Measurements from ENCODE around the gene MTCL3.

The MTCL3 gene

GRCh38 chr6:127481628-127482027, 37.5 kb downstream of the MTCL3 start:
- no peak for DNase-seq (ENCODE audit: low spot score)
- H3K27ac ChIP-seq (ENCODE audit: low read depth, low read length, poor library complexity, severe bottlenecking): no peak overlapping the region
- peaks cover 50% of the 10 kb centered on the region for H3K36me3 ChIP-seq (ENCODE audit: insufficient read depth, low read length, poor library complexity, severe bottlenecking)
- no peak overlapping the region for H3K4me3 ChIP-seq (ENCODE audit: low read depth, low read length, poor library complexity, severe bottlenecking)
- POLR2A ChIA-PET (ENCODE audit: low non-redundant PET): no interaction called here
- peaks cover 20% of the 10 kb centered on the region for H3K4me1 ChIP-seq (ENCODE audit: insufficient read depth, low read length, poor library complexity, severe bottlenecking)
- intact Hi-C loops (cut with micrococcal nuclease; ENCODE audit: unreplicated experiment): no loop called here
- no TSS peak for BruUV-seq (replicated peaks)
- H3K27me3 ChIP-seq (replicated peaks; ENCODE audit: insufficient read depth, low read depth, low read length, poor library complexity): no peaks in the 10 kb centered on the region
- CTCF ChIA-PET: no interaction called here
- TF ChIP-seq EZH2 (IDR thresholded peaks at IDR 0.05; ENCODE audit: borderline replicate concordance, low read depth, low read length, poor library complexity, severe bottlenecking) (no peak), CTCF (conservative IDR thresholded peaks at IDR 0.05; ENCODE audit: low read depth, low read length) (no peak)
- no peaks in the 10 kb centered on the region for H3K9me3 ChIP-seq (ENCODE audit: low read depth, low read length, poor library complexity, severe bottlenecking)

- intact Hi-C loops (cut with micrococcal nuclease; ENCODE audit: unreplicated experiment): no loop called here
- no peaks in the 10 kb centered on the region for H3K27me3 ChIP-seq (replicated peaks; ENCODE audit: insufficient read depth, low read depth, low read length, poor library complexity)
- no peak overlapping the region for H3K27ac ChIP-seq (ENCODE audit: low read depth, low read length, poor library complexity, severe bottlenecking)
- ChIA-PET CTCF (no interaction called here), POLR2A (ENCODE audit: low non-redundant PET) (no interaction called here)
- no peak for DNase-seq (ENCODE audit: low spot score)
- H3K36me3 ChIP-seq (ENCODE audit: insufficient read depth, low read length, poor library complexity, severe bottlenecking): peaks cover 54% of the 10 kb centered on the region
- peaks cover 20% of the 10 kb centered on the region for H3K4me1 ChIP-seq (ENCODE audit: insufficient read depth, low read length, poor library complexity, severe bottlenecking)
- H3K4me3 ChIP-seq (ENCODE audit: low read depth, low read length, poor library complexity, severe bottlenecking): no peak overlapping the region
- no TSS peak for BruUV-seq (replicated peaks)
- TF ChIP-seq EZH2 (IDR thresholded peaks at IDR 0.05; ENCODE audit: borderline replicate concordance, low read depth, low read length, poor library complexity, severe bottlenecking): no peak
- TF ChIP-seq CTCF (conservative IDR thresholded peaks at IDR 0.05; ENCODE audit: low read depth, low read length): no peak
- H3K9me3 ChIP-seq (ENCODE audit: low read depth, low read length, poor library complexity, severe bottlenecking): no peaks in the 10 kb centered on the region
Measured at GRCh38 chr6:127481111-127481510, 38.0 kb downstream of the MTCL3 start.

GRCh38 chr6:127477658-127478057, 41.5 kb downstream of the MTCL3 start:
- POLR2A ChIA-PET (ENCODE audit: low non-redundant PET): no interaction called here
- H3K27me3 ChIP-seq (replicated peaks; ENCODE audit: insufficient read depth, low read depth, low read length, poor library complexity): no peaks in the 10 kb centered on the region
- BruUV-seq (replicated peaks): no TSS peak
- no peak for TF ChIP-seq CTCF (conservative IDR thresholded peaks at IDR 0.05; ENCODE audit: low read depth, low read length)
- TF ChIP-seq EZH2 (IDR thresholded peaks at IDR 0.05; ENCODE audit: borderline replicate concordance, low read depth, low read length, poor library complexity, severe bottlenecking): no peak
- H3K27ac ChIP-seq (ENCODE audit: low read depth, low read length, poor library complexity, severe bottlenecking): no peak overlapping the region
- no peaks in the 10 kb centered on the region for H3K9me3 ChIP-seq (ENCODE audit: low read depth, low read length, poor library complexity, severe bottlenecking)
- CTCF ChIA-PET: no interaction called here
- intact Hi-C loops (cut with micrococcal nuclease; ENCODE audit: unreplicated experiment): no loop called here
- no peaks in the 10 kb centered on the region for H3K4me1 ChIP-seq (ENCODE audit: insufficient read depth, low read length, poor library complexity, severe bottlenecking)
- peaks cover 83% of the 10 kb centered on the region for H3K36me3 ChIP-seq (ENCODE audit: insufficient read depth, low read length, poor library complexity, severe bottlenecking)
- no peak overlapping the region for H3K4me3 ChIP-seq (ENCODE audit: low read depth, low read length, poor library complexity, severe bottlenecking)
- no peak for DNase-seq (ENCODE audit: low spot score)
